DND-41 (cell line): ENCODE results near the gene CMSS1.

Experiments used
- EZH2 ChIP-seq: IDR thresholded peaks from 3 replicates; pipeline ENCODE4 v1.6.1; 2012; ENCODE audit warnings: borderline replicate concordance, low read depth, mild to moderate bottlenecking, moderate library complexity, low read length, inconsistent platforms; ENCODE audit not compliant: severe bottlenecking
- TF ChIP-seq, protein P1 (sequence below): IDR thresholded peaks from 2 replicates; pipeline ENCODE4 v1.5.1; 2012; ENCODE audit warnings: borderline replicate concordance, low read length, moderate library complexity, mild to moderate bottlenecking; ENCODE audit not compliant: poor library complexity, severe bottlenecking; ENCODE audit errors: extremely low read depth

DNA sequence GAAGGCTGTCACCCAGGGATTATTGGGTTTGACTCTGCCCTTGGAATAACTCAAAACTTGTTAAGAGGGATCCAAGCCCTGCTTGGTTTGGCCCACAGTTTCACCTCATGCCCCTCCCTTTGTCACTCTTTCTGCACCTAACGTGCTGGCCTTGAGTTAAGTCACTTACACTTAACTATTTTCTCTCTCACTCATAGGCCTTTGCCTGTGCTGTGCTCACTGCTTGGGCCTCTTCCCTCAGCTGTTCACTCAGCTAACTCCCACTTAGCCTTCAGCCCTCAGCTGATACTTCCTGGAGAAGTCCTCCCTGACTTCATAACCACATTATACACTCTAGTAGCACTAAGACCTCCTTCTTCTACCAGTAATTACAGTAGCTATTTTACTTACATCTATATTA lies 133.3 kb downstream of the CMSS1 start:
- TF ChIP-seq, protein P1, sequence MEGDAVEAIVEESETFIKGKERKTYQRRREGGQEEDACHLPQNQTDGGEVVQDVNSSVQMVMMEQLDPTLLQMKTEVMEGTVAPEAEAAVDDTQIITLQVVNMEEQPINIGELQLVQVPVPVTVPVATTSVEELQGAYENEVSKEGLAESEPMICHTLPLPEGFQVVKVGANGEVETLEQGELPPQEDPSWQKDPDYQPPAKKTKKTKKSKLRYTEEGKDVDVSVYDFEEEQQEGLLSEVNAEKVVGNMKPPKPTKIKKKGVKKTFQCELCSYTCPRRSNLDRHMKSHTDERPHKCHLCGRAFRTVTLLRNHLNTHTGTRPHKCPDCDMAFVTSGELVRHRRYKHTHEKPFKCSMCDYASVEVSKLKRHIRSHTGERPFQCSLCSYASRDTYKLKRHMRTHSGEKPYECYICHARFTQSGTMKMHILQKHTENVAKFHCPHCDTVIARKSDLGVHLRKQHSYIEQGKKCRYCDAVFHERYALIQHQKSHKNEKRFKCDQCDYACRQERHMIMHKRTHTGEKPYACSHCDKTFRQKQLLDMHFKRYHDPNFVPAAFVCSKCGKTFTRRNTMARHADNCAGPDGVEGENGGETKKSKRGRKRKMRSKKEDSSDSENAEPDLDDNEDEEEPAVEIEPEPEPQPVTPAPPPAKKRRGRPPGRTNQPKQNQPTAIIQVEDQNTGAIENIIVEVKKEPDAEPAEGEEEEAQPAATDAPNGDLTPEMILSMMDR, result no peak
- TF ChIP-seq EZH2, result no peak
